Lung (tissue), 12 donors: ENCODE data around the gene PPA1. TPM values are rescaled to one million over a fixed set of nuclear protein-coding genes. Genes with fewer than 3 reads are reported as not detected.
A peak's percentile ranks its signal among the peaks of the same experiment; 100 is the strongest.

Experiments
- ATAC-seq: fragments of 200-7000 bp; cut with Tn5 transposase; one replicate; pipeline ENCODE4 v1.9.1; 2020; ENCODE audit warnings: moderate number of reproducible peaks; ENCODE audit not compliant: insufficient read depth, low FRiP score
- DNase-seq, 3 donors: peaks; one replicate each; pipeline ENCODE4 v3.0.0-alpha.2; 2013 to 2017
- H3K27ac ChIP-seq, 2 donors: one replicate each; pipeline ENCODE4 v1.5.1; 2013; ENCODE audit warnings: mild to moderate bottlenecking in 2 of 2, moderate library complexity in 2 of 2, control low read depth in 1 of 2, inconsistent platforms in 1 of 2, low read depth in 1 of 2, low read length in 1 of 2
- H3K27me3 ChIP-seq, 3 donors: one replicate each; pipeline ENCODE4 v1.5.1; 2013; ENCODE audit warnings: low read length in 2 of 3; ENCODE audit not compliant: control insufficient read depth in 3 of 3, insufficient read depth in 3 of 3
- H3K36me3 ChIP-seq, 4 donors: one replicate each; pipeline ENCODE4 v1.5.1; 2013; ENCODE audit warnings: low read length in 4 of 4, mild to moderate bottlenecking in 1 of 4, moderate library complexity in 1 of 4; ENCODE audit not compliant: control insufficient read depth in 4 of 4, insufficient read depth in 4 of 4
- H3K4me1 ChIP-seq, 5 donors: one replicate each; pipeline ENCODE4 v1.5.1; 2013; ENCODE audit warnings: low read length in 5 of 5, mild to moderate bottlenecking in 2 of 5, moderate library complexity in 1 of 5; ENCODE audit not compliant: control insufficient read depth in 5 of 5, insufficient read depth in 5 of 5
- H3K4me3 ChIP-seq: one replicate; pipeline ENCODE4 v1.5.1; 2013; ENCODE audit warnings: mild to moderate bottlenecking, control low read depth, moderate library complexity
- H3K9ac ChIP-seq, 2 donors: one replicate each; pipeline ENCODE4 v1.5.1; 2013; ENCODE audit warnings: low read length in 2 of 2, control low read depth in 1 of 2; ENCODE audit not compliant: insufficient read depth in 1 of 2
- H3K9me3 ChIP-seq, 4 donors: one replicate each; pipeline ENCODE4 v1.5.1; 2013; ENCODE audit warnings: low read length in 3 of 4, mild to moderate bottlenecking in 1 of 4, moderate library complexity in 1 of 4; ENCODE audit not compliant: control insufficient read depth in 4 of 4, insufficient read depth in 3 of 4
- WGBS, 2 donors: extraction: QIAGEN DNeasy Blood & Tissue Kit; methylation state at CpG; one replicate each; pipeline ENCODE4 v1.1.7; 2013; 5-methylcytosine and 5-hydroxymethylcytosine counted together
- polyA plus RNA-seq, 2 donors: library from polyadenylated mRNA; stranded (reverse); fragments of 200-250 nt; gene quantifications; one replicate each; pipeline ENCODE4 v1.2.1, GENCODE V29; 2013
- total RNA-seq, 2 donors: library from RNA; depleted of rRNA in 1 of 2; stranded (reverse); fragments of >200 nt in 1 of 2; gene quantifications; one replicate each; pipeline ENCODE4 v1.2.1, GENCODE V29; 2014 to 2021
- TF ChIP-seq, protein P1 (sequence below): IDR thresholded peaks from 2 replicates; pipeline ENCODE4 v1.5.1; 2012; ENCODE audit warnings: mild to moderate bottlenecking; ENCODE audit errors: control extremely low read depth, extremely low read depth
- donor health status: control.
- donor health status: control.
- donor health status: Bipolar disorder and iron deficiency.
- donor health status: healthy.
- donor health status: DM: yes; HTN: yes; CAD: no.

The PPA1 gene
- total and polyA plus RNA-seq, 4 donors: 165 to 251 (median 190) TPM

DNA sequence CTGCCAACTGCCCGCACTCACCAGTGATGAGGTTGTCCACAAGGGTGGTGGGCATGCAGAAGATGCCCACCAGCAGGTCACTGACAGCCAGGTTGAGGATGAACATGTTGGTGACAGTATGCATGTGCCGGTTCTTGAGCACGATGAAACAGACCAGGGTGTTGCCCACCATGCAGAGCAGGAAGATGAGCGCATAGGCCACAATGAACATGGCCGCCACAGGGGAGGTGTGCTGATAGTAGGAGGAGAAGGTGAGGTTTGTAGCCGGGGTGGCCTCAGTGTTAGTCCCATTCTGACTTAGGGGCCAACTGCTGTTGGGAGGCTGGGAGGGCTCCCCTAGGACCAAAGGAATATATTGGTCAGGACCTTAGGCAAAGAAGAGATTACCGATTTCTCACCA is 32.8 kb upstream of the PPA1 start:
- TF ChIP-seq, protein P1, sequence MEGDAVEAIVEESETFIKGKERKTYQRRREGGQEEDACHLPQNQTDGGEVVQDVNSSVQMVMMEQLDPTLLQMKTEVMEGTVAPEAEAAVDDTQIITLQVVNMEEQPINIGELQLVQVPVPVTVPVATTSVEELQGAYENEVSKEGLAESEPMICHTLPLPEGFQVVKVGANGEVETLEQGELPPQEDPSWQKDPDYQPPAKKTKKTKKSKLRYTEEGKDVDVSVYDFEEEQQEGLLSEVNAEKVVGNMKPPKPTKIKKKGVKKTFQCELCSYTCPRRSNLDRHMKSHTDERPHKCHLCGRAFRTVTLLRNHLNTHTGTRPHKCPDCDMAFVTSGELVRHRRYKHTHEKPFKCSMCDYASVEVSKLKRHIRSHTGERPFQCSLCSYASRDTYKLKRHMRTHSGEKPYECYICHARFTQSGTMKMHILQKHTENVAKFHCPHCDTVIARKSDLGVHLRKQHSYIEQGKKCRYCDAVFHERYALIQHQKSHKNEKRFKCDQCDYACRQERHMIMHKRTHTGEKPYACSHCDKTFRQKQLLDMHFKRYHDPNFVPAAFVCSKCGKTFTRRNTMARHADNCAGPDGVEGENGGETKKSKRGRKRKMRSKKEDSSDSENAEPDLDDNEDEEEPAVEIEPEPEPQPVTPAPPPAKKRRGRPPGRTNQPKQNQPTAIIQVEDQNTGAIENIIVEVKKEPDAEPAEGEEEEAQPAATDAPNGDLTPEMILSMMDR: no peak
- Histone ChIP-seq H3K9me3 (peaks cover 0 to 5% (median 0%) of the 10 kb centered on the region in 4 donors), H3K9ac (no peak overlapping the region), H3K27me3 (no peaks in the 10 kb centered on the region), H3K27ac (no peak overlapping the region), H3K4me3 (no peak overlapping the region), H3K4me1 (no peaks in the 10 kb centered on the region), H3K36me3 (no peaks in the 10 kb centered on the region)
- DNase-seq (no peak), ATAC-seq (no peak)
- WGBS, 2 donors: 96 to 97% methylated on average over 7 of the region's 7 CpGs

DNA sequence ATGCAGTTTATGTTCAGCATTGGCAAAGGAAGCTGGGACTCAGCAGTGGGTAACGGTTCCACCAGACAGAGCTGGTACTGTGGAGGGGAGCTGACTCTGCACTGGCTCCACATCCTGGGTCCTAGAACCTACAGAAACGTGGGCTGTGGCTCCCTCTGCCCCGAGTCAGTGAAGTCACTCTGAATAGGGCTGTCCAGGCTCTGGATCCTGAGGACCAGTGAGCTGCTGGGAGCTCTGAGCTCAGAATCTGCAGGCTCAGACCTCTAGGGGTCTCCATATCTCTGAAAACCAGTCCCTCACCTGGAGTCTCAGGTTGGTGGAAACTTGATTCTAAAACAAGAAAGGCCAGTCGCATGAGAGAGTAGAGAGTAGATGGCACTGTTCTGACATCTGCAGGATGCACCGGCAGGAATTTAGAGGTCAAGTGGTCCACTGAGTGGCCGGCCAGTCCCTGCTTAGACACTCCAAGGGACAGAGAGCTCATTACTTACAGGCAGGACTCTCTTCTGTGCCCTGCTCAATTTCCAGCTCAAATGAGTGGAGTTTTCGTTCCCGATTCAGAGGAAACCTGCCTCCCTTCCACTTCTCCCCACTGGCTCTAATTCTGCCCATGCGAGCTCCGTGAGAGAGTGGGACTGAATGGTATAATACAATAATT is 31.9 kb upstream of the PPA1 start:
- ATAC-seq (peak; percentile 24), DNase-seq (peak in 2 of 3 donors; percentile 18 to 44)
- TF ChIP-seq, protein P1: peak; percentile 2
- no peak overlapping the region for H3K4me3 ChIP-seq
- no peaks in the 10 kb centered on the region for H3K27me3 ChIP-seq
- H3K27ac ChIP-seq: no peak overlapping the region
- no peaks in the 10 kb centered on the region for H3K36me3 ChIP-seq
- H3K4me1 ChIP-seq: no peaks in the 10 kb centered on the region
- no peak overlapping the region for H3K9ac ChIP-seq
- 44 to 57% methylated on average over 10 of the region's 10 CpGs for WGBS, 2 donors
- peaks cover 0 to 5% (median 0%) of the 10 kb centered on the region in 4 donors for H3K9me3 ChIP-seq

DNA sequence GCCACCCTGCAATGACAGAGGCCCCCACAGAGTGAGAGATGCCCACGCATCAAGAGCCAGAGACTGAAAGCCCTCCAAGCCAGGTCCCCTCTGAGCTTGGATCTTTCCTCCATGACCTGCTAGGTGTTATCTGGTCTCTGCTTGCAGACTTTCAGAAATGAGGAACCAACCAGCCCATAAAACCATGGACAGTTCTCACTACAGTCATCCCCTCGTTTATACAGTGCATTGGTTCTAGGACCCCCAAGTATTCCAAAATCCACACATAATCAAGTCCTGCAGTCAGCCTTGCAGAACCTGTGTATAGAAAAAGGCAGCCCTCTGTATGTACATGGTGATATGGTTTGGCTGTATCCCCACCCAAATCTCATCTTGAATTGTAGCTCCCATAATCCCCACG is 27.5 kb upstream of the PPA1 start:
- H3K4me1 ChIP-seq: peaks cover 0 to under 1% (median 0%) of the 10 kb centered on the region in 5 donors
- DNase-seq (no peak), ATAC-seq (no peak)
- H3K36me3 ChIP-seq: no peaks in the 10 kb centered on the region
- H3K4me3 ChIP-seq: no peak overlapping the region
- peaks cover 0 to 7% (median 3%) of the 10 kb centered on the region in 3 donors for H3K27me3 ChIP-seq
- TF ChIP-seq, protein P1: no peak
- no peak overlapping the region for H3K27ac ChIP-seq
- no peak overlapping the region for H3K9ac ChIP-seq
- peaks cover 0 to 2% (median 0%) of the 10 kb centered on the region in 4 donors for H3K9me3 ChIP-seq
- WGBS, 2 donors: 81 to 92% methylated on average over 3 of the region's 3 CpGs
